ENCODE measurements around the gene ERG28. TPM values are rescaled to one million over a fixed set of nuclear protein-coding genes. Genes with fewer than 3 reads are reported as not detected.

The ERG28 gene
- total and polyA plus RNA-seq, 2 experiments from 2014 or later = 27.9 to 95.1 TPM

- TF ChIP-seq CREB1 (CRISPR knock-in tag; IDR thresholded peaks at IDR 0.05; ENCODE audit: low read depth) (no peak), NANOG (IDR thresholded peaks at IDR 0.05; ENCODE audit: borderline replicate concordance) (peak; percentile 13; the same call in 1 of the 2 replicates), EZH2phosphoT487 (IDR thresholded peaks at IDR 0.05; ENCODE audit: unreplicated experiment) (no peak), EZH2 (IDR thresholded peaks at IDR 0.05; ENCODE audit: low read depth, unreplicated experiment) (no peak), JUNB (IDR thresholded peaks at IDR 0.05; ENCODE audit: unreplicated experiment) (no peak), ZNF462 (CRISPR knock-in tag; IDR thresholded peaks at IDR 0.05) (peak; percentile 44), STAT1 (IDR thresholded peaks at IDR 0.05; ENCODE audit: unreplicated experiment) (no peak), ZNF331 (CRISPR knock-in tag; IDR thresholded peaks at IDR 0.05; ENCODE audit: low read depth) (no peak), POLR2AphosphoS5 (IDR thresholded peaks at IDR 0.05; ENCODE audit: low read depth) (peak; percentile 12; the same call in 1 of the 2 replicates)
Observed at GRCh38 chr14:75630695-75631452, 29.8 kb downstream of the ERG28 start (continued).

- Mint-ChIP-seq H3K36me3 (ENCODE audit: low read depth) (peaks cover 3% of the 10 kb centered on the region; the same call in 1 of the 3 replicates), H3K27ac (no peak overlapping the region), H3K9me3 (no peaks in the 10 kb centered on the region), H3K27me3 (ENCODE audit: insufficient read depth, low read depth, poor library complexity) (peaks cover 7% of the 10 kb centered on the region), H3K4me1 (peaks cover 45% of the 10 kb centered on the region), H3K4me3 (no peak overlapping the region)
- H2AFZ ChIP-seq = no peak overlapping the region
- H3K4me2 ChIP-seq = no peak overlapping the region
- H3K9me2 ChIP-seq (ENCODE audit: insufficient read depth) = peaks cover 15% of the 10 kb centered on the region
- H3K4me3 ChIP-seq = no peak overlapping the region
- ATAC-seq = no peak
- H3K27me3 ChIP-seq (ENCODE audit: insufficient read depth) = no peaks in the 10 kb centered on the region
- no peak for DNase-seq (ENCODE audit: low spot score)
- peaks cover 29% of the 10 kb centered on the region for H3K4me1 ChIP-seq (ENCODE audit: insufficient read depth)
- H3K36me3 ChIP-seq (ENCODE audit: insufficient read depth) = no peaks in the 10 kb centered on the region; the same call in 1 of the 2 replicates
- H3K27ac ChIP-seq (ENCODE audit: low read depth) = no peak overlapping the region
- H3K79me2 ChIP-seq (replicated peaks; ENCODE audit: insufficient read depth) = no peaks in the 10 kb centered on the region
- H4K20me1 ChIP-seq (replicated peaks; ENCODE audit: insufficient read depth) = no peaks in the 10 kb centered on the region
- peaks cover 5% of the 10 kb centered on the region; the same call in 1 of the 2 replicates for H3F3A ChIP-seq (replicated peaks; ENCODE audit: low read depth)
- TF ChIP-seq NANOG (IDR thresholded peaks at IDR 0.05; ENCODE audit: borderline replicate concordance) (no peak), EZH2 (IDR thresholded peaks at IDR 0.05; ENCODE audit: low read depth, unreplicated experiment) (no peak), CTCF (conservative IDR thresholded peaks at IDR 0.05; ENCODE audit: low read depth in 2 of 2) (no peak), ZNF331 (CRISPR knock-in tag; IDR thresholded peaks at IDR 0.05; ENCODE audit: low read depth) (no peak), CREB1 (CRISPR knock-in tag; IDR thresholded peaks at IDR 0.05; ENCODE audit: low read depth) (no peak)
Observed at GRCh38 chr14:75628816-75629215, 31.9 kb downstream of the ERG28 start.

Measured in GM23338 (cell line).